HG03378 (cell line): ENCODE data around the gene HIP1R.
"Not testable (repeated sequence)": the region's sequence is repeated elsewhere in the genome, so short reads cannot be mapped to it uniquely, and the experiment has no call there.

ENCODE experiments used
- ATAC-seq: cut with Tn5 transposase; IDR thresholded peaks from one replicate; pipeline ENCODE4 v1.9.1; 2021; ENCODE audit warnings: mild to moderate bottlenecking, moderate library complexity; ENCODE audit not compliant: unreplicated experiment

The HIP1R gene

DNA sequence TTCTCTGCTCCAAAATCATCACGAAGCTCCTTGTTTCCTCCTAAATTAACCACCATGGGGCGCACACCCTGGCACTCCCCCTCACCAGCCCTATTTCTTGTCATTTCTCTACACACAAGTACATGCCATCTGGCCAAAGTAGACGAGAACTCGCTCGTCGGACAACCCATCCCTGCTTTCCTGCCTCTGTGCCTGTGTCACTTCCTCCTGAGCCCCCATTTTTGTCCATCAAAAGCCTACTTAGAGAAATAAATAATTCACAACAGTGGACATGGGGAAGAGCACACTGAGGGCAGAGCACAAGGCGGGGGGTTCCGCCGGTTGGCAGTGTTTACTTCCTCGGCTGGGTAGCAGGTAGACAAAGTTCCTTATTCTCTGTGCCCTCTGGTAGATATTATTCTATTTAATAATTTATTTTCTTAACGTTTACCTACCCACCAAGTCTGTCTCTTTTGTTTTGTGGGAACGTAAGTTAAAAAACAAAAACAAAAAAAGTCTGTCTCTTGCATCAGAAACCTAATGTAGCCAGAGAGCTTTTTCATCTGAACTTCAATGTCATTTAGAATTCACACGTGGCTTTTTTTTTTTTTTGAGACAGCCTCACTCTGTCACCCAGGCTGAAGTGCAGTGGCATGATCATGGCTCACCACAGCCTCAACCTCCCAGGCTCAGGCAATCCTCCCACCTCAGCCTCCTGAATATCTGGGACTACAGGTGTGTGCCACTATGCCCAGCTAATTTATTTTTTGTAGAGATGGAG is 54.7 kb downstream of the HIP1R start:
- no peak for ATAC-seq

DNA sequence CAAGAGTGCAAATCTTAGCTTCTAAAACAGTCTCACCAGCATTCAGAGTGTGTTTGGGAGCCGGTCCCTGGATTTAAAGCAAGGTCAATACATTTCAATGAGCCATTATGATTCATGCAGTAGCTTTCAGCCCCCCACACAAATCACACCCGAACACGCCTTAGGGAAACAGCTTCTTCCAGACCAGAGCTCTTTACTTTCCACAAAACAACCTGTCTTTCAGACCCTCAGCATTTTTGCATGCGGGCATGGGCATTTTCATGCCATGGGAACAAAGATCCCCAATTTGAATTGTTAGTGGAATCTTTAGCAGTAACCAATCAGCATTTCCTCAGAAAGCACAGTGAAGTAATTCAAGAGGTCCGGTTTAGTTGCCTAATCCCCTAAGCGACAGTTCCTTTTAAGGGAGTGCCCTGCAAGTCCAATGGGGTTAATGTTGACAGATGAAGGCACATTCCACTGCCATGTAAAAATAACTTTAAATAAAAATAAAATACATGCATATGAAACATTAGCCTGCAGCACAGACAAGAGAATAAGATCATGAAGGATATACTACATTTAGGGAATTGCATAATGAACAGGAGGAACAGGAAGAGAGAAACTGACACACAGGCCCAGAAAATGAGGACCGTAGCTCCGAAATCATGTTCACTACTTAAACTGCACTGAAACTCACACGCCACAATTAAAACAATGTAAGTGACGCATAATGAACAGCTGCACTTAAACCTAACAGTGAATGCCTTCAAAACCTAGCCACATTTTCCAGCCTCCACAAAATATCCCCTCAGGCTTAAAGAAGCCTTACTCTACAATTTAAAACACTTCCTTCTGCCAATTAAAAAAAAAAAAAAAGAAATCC is 56.6 kb downstream of the HIP1R start:
- no peak for ATAC-seq

DNA sequence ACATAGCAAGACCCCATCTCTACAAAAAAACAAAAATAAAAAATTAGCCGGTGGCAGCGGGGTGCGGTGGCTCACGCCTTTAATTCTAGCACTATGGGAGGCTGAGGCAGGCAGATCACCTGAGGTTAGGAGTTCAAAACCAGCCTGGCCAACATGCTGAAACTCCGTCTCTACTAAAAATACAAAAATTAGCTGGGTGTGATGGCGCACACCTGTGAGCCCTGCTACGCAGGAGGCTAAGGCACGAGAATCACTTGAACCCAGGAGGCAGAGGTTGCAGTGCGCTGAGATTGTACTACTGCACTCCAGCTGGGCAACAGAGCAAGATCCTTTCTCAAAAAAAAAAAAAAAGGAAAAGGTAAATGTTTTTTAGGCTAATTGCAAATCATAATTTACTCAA is 57.5 kb downstream of the HIP1R start:
- ATAC-seq, result not testable (repeated sequence)

DNA sequence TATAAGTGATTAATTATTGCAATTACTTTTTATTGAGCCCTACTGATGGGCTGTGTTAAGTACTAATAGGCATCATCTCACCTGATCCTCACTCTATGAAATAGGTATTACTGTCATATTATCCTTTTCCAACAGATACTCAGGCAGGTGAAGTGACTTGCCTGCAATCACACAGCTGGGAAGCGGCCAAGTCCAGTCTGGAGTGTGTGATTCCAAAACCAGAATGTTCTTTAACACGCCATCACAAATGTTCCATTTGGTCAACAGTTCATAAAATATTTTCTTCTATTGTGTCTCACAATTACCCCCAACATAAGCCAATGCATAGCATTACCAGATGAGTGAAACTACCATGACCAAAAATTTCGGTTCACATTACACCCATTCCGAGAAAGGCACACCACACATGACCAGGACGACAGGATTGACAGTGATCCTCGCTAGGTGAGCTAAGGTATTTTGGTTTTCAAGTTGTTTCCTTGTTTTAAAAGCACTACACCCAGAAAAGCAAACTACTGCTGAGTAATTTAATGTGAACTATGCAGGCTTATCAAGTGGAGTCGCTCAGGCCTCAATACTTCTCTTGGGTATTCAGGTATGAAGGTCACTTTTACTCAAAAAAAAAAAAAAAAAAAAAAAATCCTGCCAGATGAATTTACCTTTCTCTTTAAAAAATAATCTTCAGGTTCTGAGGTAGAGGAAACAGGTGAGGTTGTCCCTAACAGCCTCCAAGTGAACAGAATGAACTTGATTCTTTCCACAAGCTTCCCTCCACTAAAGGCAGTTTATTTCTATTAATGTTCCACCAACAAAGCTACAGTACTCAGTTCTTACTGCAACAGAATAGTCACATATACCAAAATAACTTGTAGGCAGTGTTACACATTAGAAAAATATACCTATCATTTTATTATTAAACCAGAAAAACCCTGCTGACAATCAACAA is 58.2 kb downstream of the HIP1R start:
- no peak for ATAC-seq

DNA sequence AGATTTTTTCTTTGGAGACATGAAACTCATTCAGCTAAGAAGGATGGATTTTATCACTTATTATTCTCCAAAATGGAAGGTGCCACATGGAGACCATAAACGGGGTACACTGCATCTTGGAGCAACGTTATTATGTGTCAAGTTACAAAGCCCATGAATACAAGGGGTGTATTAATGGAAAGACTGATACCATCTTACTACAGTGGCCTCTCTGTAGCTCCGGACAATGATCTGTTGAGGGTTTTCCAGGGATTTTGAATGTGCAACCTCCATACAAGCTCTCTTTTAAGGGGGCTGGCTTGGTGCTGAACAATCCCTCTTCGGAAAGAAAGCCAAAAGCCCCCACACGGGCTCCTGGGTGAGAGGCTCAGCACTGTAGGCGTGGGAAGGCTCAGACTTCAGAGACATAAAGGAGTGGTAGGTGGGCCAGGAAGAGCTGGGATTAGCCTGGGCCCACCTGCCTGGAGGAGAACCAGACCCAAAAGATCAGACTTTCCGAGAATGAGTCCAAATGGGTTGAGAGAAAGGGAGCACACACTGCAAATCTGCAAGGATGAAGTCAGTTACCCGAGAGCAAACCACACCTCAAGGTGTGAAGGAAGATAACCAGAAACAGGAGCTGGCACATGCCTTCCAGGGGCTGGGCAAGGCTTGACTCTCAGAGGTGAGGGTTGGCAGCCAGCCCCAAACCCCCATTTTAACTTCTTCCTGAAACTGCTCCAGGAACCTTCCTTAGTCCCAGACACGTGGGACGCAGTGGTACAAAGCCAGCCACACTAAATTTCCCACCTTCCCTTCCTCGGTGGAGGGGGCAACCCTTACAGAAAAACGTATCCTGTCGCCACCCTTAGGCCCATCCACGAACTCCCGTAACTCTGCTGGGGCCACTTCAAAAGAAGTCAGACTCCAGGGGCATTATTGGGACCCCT is 59.2 kb downstream of the HIP1R start:
- no peak for ATAC-seq

DNA sequence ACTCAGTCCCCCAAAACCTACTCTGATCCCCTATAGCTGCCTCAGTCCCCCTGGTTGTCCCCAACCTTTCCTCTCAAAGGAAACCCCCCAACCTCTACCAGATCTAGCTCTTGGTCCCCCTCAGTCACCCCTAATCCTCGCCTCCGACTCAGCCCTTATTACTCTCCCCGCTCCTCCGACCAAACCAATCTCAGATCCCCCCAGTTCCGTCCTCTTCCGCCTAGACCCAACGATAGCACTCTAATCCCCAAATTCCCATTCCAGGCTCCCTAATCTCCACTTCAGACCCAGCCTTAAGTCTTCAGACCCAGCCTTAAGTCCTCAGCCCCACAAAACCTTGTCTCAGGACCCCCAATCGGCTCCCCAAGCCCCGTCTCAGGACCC is 60.1 kb downstream of the HIP1R start:
- no peak for ATAC-seq

DNA sequence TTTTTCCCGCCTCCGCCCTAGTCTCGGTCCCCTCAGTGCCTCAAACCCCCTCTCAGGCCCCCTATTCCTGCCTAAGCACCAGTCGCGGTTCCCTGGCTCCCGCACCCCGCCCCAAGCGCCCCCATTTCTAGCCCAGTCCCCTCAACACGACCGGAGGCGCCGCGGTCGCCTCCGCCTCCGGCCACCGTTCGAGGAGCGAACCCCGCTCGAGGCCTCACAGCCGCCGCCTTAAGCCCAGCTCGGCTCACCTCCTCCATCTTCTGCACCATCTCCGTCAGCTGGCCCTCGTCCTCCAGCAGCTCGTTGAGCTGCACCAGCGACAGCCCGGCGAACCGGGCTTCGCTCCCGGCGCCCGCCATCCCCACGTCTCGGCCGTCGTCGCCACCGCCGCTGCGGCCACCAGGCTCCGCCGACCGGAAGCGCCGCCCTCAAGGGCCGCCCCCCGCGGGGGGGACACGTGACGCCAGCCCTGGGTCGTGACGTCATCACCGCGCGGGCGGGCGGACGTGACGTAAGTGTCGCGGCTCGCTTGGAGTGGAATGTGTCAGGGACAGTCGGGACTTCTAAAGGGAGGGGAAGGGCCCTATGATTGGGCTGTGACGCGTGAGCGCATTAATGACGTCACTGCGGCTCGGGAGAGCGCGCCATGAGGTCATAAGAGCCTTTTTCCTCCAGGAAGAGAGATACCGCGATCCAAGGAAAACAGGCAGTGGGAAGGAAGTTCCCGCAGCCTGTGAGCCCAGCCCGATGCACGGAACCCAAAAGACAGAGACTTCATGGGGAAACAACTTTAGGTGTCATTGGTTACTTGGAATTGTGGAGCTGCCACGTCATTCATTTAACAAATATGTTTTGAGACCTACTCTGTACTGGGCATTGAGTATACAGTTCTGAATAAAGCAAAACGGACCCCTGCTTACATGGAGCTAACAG is 60.7 kb downstream of the HIP1R start, which contains the start of gene VPS37B:
VPS37B (minus strand) TSS at position 421 of the 933 bp plus-strand sequence; CDS start at position 359, 62 bp downstream.
- ATAC-seq, result no peak

DNA sequence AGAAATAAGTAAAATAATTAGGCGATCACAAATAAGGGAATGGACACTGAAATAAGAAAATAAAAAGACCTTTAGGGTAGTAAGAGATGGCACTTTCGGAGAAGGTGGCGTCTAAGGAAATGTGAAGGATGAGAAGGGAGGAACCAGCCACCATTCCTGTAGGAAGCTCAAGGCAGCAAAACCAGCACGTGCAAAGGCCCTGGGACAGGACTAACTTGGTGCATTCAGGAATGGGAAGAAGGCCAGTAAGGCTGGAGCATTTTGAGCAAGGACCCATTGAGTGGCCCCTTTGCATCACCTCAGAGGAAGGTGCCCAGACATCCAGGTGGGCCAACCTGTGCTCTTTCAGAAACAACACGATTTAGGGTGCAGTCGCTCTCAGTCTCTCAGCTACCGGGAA is 61.4 kb downstream of the HIP1R start:
- ATAC-seq, result no peak

DNA sequence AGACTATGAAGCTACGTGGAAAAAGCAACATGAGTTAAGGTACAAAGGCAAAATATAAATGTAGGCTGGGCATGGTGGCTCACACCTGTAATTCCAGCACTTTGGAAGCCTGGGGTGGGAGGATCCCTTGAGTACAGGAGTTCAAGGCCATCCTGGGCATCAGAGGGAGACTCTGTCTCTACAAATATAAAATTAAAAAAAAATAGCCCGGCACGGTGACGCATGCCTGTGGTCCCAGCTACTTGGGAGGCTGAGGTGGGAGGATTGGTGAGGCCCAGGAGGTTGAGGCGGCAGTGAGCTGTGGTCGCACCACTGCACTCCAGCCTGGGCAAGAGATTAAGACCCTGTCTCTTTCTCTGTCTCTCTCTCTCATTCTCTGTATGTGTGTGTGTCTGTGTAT is 64.6 kb downstream of the HIP1R start:
- no peak for ATAC-seq

DNA sequence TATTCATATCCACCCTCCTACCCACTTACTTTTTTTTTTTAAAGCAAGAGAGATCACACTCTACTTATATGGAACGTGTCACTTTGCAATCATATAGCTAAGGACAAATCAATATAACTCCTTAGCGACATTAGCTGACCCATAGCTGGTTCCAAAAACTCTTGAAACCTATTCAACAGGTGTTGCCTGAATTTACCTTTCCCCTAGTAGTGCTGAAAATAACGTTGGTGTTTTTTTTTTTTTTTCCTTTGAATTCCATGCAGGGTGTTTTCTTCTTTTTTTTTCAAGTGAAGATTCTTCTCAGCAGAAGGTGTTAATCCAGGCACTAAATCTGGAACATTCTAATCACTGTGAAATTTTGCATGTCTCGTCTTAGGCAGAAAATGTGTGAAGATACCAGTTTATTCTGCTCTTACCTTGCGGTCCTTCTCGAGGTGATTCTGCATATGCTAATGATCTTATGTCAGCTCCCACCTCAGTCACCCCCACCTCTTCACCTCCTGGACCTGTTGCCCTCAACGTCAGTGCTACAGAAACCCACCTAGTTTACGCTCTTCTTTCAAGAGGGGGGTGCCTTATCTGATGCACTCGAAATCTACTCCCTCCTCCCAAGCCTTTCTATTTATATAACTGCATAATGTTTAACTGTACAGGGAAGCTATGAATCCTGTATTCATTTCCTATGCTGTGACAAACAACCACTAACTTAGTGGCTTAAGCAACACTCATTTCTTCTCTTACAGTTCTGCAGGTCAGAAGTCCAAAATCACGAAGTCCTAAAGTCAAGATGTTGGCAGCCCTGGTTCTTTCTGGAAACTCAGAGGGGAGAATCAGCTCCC is 67.8 kb downstream of the HIP1R start:
- ATAC-seq, result no peak

DNA sequence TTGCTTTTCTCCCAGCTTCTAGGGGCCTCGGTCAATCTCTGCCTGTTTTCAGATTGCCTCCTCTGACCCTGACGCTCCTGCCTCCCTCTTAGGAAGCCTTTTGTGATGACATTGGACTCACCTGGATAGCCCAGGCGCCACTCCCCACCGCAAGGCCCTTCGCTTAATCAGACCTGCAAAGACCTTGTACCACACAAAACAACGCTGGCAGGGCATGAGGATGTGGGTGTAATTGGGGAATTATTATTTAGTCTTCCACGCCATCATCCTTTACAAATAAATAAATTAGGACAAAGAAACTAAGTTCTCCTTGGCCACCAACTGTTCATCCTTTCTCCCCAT is 68.4 kb downstream of the HIP1R start:
- ATAC-seq, result no peak

DNA sequence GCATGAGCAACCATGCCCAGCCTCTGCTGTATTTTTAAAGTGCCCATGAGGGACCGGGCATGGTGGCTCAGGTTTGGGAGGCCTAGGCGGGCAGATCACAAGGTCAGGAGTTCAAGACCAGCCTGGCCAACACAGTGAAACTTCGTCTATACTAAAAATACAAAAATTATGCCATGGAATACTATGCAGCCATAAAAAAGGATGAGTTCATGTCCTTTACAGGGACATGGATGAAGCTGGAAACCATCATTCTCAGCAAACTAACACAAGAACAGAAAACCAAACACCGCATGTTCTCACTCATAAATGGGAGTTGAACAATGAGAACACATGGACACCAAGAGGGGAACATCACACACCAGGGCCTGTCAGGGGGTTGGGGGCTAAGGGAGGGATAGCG is 70.0 kb downstream of the HIP1R start:
- ATAC-seq, result not testable (repeated sequence)

DNA sequence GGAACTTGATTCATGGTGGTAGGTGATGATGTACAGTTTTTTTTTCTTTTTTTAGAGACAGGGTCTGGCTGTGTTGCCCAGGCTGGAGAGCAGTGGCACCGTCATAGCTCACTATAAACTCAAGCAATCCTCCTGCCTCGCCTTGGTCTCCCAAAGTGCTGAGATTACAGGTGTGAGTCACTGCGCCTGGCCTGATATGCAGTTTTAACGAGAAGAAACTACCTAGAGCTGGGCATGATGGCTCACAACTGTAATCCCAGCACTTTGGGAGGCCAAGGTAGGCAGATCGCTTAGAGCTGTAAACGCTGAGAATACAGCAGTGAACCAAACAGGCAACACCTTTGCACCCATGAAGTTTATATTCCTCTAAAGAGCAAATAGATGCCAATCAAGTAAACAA is 73.7 kb downstream of the HIP1R start:
- no peak for ATAC-seq

DNA sequence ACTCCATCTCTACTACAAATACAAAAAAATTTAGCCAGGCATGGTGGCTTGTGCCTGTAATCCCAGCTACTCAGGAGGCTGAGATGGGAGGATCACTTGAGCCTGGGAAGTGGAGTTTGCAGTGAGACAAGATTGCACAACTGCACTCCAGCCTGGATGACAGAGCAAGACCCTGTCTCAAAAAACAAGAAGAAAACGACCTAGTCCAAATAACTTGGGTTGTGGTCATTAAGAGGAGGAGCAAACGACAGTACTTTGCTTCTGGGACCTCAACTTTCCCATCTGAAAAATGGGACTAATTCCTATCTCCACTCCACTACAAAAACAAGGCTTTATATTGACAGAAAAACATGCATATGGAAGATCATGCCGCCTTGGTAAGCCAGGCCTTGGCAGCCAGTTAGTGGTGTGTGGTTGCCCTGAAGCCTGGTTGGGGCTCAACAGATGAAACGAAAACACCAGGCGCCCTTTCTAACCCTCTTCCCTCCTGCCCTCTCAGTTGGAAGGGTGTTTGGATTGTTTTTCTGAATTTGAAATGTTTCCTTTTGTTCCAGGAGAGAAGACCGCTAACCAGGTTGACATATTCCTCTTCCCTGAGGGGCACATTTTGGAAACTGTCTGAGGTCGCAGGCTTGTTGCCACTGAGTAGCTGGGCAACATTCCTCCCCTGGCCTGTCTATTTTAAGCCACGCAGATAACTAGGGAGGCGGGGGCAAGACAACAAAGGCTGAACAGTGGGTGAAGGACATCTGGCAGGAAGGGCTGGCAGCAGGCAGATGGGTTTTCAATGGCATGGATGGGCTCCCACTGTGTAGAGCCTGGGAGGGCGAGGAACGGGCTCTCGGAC is 74.4 kb downstream of the HIP1R start:
- no peak for ATAC-seq
